ENCODE data around the gene MED17.

The MED17 gene

DNA sequence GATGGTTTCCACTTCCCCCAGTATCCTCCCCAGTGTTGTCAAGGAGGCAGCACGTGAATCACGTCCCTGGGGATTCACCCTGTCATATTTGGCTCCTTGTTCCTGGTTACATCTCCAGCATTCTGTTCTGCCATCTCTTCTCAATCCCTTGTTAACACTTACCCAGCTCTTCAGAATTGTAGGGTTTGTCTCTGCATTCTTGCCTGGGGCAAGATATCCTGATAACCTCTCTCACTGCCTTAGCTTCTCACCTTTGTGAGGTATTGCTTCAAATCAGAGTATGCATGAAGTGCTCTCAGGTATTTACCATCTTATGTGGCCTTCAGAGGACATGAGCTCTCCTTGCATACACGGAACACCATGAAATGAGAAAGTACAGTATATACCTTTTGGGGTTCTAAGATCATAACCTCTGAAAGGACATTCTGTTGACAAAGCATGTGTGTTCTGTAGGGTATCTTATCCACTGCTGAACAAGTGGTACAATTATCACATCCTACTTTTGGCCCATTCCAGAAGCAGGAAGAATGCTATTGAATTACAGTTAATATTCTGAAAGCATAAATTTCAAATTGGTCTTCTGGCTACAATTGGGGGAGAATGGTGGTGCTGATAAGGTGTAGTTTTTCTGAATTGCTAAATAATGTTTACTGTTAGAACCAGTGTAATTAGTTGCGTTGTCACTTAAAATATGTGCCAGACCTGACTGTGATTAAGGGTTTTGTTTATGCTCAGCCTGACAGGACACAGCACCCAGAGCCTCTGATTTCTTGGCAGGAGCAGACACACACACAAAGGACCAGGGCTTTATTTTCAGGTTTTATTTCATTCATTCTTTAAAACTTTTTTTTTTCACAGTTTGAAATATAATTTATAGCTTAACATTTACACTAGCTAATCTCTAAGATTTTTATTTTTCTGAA, 33.6 kb downstream of the MED17 start:
- no peak for DNase-seq (ENCODE audit: low read depth)
- TF ChIP-seq CTCF (conservative IDR thresholded peaks at IDR 0.05; ENCODE audit: low read depth, low read length), result no peak

DNA sequence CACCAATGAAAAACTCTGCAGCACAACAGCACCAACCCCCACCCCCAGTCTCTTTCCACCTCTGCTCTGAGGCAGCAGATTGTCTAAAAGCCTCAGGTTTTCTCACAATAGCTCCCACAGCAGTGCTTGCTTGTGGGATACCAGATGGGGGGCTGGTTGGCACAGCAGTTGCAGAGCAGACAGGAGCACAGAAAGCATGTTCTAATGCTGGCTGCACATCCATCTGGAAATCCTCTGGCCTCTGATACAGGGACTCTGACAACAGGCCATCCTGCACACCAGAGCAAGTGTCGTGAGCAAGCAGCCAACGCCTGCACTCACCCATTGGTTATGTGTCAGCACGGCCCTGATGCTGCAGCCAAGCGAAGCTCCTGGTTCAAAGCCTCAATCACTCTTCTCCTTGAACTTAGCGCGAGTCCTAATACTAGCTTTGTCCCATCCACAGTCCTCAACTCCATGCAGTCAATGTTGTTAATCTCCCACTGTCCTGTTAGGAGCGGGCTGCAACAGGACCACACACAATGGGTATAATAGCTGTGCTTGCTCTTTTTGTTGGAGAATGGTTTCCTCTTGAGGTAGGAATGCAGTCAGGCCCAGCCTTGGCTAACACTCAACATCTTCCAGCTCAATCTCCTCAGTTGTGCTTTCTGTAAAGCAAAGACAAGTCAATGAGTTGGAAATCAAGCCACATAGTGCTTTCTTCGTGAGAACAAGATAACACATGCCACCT, 36.0 kb downstream of the MED17 start:
- no peak overlapping the region for H3K4me3 ChIP-seq (ENCODE audit: low read depth, low read length)
- no peak for DNase-seq (ENCODE audit: low read depth)
- no peak for TF ChIP-seq CTCF (conservative IDR thresholded peaks at IDR 0.05; ENCODE audit: low read depth, low read length)

More for the DNA sequence above, 33.6 kb downstream of the MED17 start:
- no peak overlapping the region for H3K4me3 ChIP-seq (ENCODE audit: low read depth, low read length)

- no peak overlapping the region for H3K4me3 ChIP-seq (ENCODE audit: low read depth, low read length)
- no peak for TF ChIP-seq CTCF (conservative IDR thresholded peaks at IDR 0.05; ENCODE audit: low read depth, low read length)
- DNase-seq (ENCODE audit: low read depth), result no peak
Observed at GRCh38 chr11:93820847-93821246, 36.8 kb downstream of the MED17 start.

DNA sequence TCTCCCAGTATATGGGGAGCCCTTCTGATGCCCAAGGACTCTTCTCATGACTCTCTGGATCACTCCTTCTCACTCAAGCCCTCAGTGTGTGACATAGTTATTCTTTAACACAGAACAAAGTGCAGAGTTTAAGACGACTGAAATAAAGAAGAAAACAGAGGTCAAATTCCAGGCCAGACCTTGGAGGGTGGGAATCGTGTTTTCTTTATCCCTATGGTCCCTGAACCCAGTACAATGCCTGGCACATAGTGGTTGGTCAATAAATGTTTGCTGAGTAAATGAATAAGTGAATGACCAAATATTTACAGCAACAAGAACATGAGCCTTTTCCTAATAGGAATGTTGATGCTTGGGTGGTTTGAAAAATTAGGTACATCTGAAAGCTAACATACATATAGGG, 37.5 kb downstream of the MED17 start:
- TF ChIP-seq CTCF (conservative IDR thresholded peaks at IDR 0.05; ENCODE audit: low read depth, low read length), result no peak
- no peak overlapping the region for H3K4me3 ChIP-seq (ENCODE audit: low read depth, low read length)
- DNase-seq (ENCODE audit: low read depth), result no peak

GRCh38 chr11:93822359-93822758, 38.3 kb downstream of the MED17 start:
- no peak for DNase-seq (ENCODE audit: low read depth)
- no peak overlapping the region for H3K4me3 ChIP-seq (ENCODE audit: low read depth, low read length)
- no peak for TF ChIP-seq CTCF (conservative IDR thresholded peaks at IDR 0.05; ENCODE audit: low read depth, low read length)

DNA sequence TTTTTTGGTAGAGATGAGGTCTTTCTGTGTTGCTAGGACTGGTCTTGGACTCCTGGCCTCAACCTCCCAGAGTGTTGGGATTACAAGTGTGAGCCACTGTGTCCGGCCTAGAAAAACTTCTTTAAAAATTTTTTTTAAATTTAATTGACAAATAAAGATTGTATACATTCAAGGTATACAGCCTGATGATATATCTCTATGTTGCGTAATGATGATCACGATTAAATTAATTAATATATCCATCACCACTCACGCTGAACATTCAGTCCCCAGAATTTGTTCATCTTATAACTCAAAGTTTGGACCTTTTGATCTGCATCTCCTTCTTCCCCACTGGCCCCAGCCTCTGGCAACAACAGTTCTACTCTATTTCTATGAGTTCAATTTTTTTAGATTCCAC, 39.1 kb downstream of the MED17 start:
- TF ChIP-seq CTCF (conservative IDR thresholded peaks at IDR 0.05; ENCODE audit: low read depth, low read length), result no peak
- no peak overlapping the region for H3K4me3 ChIP-seq (ENCODE audit: low read depth, low read length)
- DNase-seq (ENCODE audit: low read depth), result no peak

Data from choroid plexus epithelial cell (primary cell).